Measurements from ENCODE around the gene PTGER4. TPM values are rescaled to one million over a fixed set of nuclear protein-coding genes. Genes with fewer than 3 reads are reported as not detected.

The PTGER4 gene
- total RNA-seq, 1 experiment from 2014 or later = 0.16 TPM

DNA sequence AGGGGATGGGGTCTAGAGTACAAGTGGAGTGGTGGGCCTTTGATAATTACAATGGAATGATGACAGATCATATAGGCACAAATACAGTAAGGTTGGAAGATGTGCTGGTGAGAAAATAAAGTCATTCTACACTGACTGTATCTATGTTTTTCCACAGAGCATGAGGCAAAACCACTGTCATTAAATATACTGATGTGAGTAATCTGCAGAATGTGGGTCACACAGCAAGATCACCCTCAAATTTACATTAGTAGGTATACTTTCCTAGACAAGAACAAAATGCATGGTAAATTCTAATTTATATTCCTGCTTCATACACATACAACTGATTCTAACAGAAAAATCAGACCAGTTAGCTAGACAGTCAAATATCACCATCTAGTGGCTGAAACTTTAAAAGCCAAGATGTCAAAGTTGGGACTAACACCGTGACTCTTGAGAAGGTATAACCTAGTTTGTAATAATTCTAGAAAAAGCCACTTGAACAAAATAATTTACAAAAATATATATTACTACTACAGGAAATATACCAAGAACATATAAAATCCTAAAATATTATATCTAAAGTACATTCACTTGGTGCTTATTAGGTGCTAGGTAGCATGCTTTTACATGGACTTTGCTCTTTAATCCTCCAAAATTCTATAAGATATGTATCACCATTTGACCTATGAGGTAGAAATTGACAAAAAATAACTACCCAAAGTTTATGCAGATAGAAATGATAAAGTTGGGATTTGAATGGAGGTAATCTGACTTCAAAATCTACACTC, 56.6 kb downstream of the PTGER4 start:
- Mint-ChIP-seq H3K4me3 (ENCODE audit: unreplicated experiment) (no peak overlapping the region), H3K4me1 (ENCODE audit: low read depth, unreplicated experiment) (peaks cover 23% of the 10 kb centered on the region), H3K36me3 (ENCODE audit: insufficient read depth, unreplicated experiment) (no peaks in the 10 kb centered on the region), H3K27me3 (ENCODE audit: insufficient read depth, unreplicated experiment) (no peaks in the 10 kb centered on the region), H3K9me3 (ENCODE audit: unreplicated experiment) (peaks cover 10% of the 10 kb centered on the region), H3K27ac (ENCODE audit: unreplicated experiment) (no peak overlapping the region)
- Histone ChIP-seq H3K9me3 (no peaks in the 10 kb centered on the region), H3K36me3 (ENCODE audit: control insufficient read depth, insufficient read depth, low read length) (no peaks in the 10 kb centered on the region), H3K4me1 (peaks cover 23% of the 10 kb centered on the region), H3K27me3 (replicated peaks; ENCODE audit: control insufficient read depth, insufficient read depth, low read length) (no peaks in the 10 kb centered on the region), H3K4me3 (ENCODE audit: low read depth, low read length) (no peak overlapping the region)
- DNase-seq = peak in 1 of 2 experiments; percentile 42
- no TSS peak for BruUV-seq (replicated peaks)
- TF ChIP-seq, protein P1, sequence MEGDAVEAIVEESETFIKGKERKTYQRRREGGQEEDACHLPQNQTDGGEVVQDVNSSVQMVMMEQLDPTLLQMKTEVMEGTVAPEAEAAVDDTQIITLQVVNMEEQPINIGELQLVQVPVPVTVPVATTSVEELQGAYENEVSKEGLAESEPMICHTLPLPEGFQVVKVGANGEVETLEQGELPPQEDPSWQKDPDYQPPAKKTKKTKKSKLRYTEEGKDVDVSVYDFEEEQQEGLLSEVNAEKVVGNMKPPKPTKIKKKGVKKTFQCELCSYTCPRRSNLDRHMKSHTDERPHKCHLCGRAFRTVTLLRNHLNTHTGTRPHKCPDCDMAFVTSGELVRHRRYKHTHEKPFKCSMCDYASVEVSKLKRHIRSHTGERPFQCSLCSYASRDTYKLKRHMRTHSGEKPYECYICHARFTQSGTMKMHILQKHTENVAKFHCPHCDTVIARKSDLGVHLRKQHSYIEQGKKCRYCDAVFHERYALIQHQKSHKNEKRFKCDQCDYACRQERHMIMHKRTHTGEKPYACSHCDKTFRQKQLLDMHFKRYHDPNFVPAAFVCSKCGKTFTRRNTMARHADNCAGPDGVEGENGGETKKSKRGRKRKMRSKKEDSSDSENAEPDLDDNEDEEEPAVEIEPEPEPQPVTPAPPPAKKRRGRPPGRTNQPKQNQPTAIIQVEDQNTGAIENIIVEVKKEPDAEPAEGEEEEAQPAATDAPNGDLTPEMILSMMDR (IDR thresholded peaks at IDR 0.05; ENCODE audit: insufficient read depth in 1 of 2, low read depth in 1 of 2, low read length in 1 of 2, severe bottlenecking in 1 of 2, unreplicated experiment in 1 of 2) = peak; percentile 65 to 72
- intact Hi-C loops (cut with micrococcal nuclease; ENCODE audit: unreplicated experiment) = loop anchor here (1.0 to 2.0 kb wide), 4 partner anchors 48 to 1157 kb away; no protein-coding TSS in a partner anchor
- ChIA-PET POLR2A (no interaction called here), CTCF (no interaction called here)

DNA sequence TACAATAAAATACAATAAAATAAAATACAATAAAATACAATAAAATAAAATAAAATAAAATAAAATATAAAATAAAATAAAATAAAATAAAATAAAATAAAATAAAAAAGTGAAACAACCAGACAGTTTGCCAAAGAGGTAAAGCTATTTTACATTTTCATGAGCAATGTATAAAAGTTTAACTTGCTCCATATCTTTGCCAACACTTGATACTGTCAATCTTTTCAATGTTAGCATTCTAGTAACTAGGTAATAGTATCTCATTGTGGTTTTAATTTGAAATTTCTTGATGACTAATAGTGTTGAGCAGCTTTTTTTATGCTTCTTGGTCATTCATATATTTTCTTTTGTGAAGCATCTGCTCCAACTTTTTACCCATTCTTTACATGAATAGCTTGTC, 58.8 kb downstream of the PTGER4 start:
- H3K36me3 Mint-ChIP-seq (ENCODE audit: insufficient read depth, unreplicated experiment) = no peaks in the 10 kb centered on the region
- no peak for DNase-seq
- TF ChIP-seq, protein P1 (IDR thresholded peaks at IDR 0.05; ENCODE audit: insufficient read depth in 1 of 2, low read depth in 1 of 2, low read length in 1 of 2, severe bottlenecking in 1 of 2, unreplicated experiment in 1 of 2) = no peak
- H3K9me3 ChIP-seq = no peaks in the 10 kb centered on the region
- ChIA-PET CTCF (no interaction called here), POLR2A (no interaction called here)
- peaks cover 10% of the 10 kb centered on the region for H3K9me3 Mint-ChIP-seq (ENCODE audit: unreplicated experiment)
- H3K27me3 ChIP-seq (replicated peaks; ENCODE audit: control insufficient read depth, insufficient read depth, low read length) = no peaks in the 10 kb centered on the region
- no peaks in the 10 kb centered on the region; the same call in 1 of the 2 replicates for H3K36me3 ChIP-seq (ENCODE audit: control insufficient read depth, insufficient read depth, low read length)
- H3K4me3 Mint-ChIP-seq (ENCODE audit: unreplicated experiment) = no peak overlapping the region
- peaks cover 21% of the 10 kb centered on the region for H3K4me1 ChIP-seq
- peaks cover 23% of the 10 kb centered on the region for H3K4me1 Mint-ChIP-seq (ENCODE audit: low read depth, unreplicated experiment)
- intact Hi-C loops (cut with micrococcal nuclease; ENCODE audit: unreplicated experiment) = no loop called here
- no peak overlapping the region for H3K4me3 ChIP-seq (ENCODE audit: low read depth, low read length)
- BruUV-seq (replicated peaks) = no TSS peak
- H3K27me3 Mint-ChIP-seq (ENCODE audit: insufficient read depth, unreplicated experiment) = no peaks in the 10 kb centered on the region
- H3K27ac Mint-ChIP-seq (ENCODE audit: unreplicated experiment) = no peak overlapping the region

Other genes with a start within 250 kb of the PTGER4 start
- gene TTC33, start 76.0 kb downstream of the PTGER4 start, total RNA-seq (2022) = 8.6 and 10.4 TPM in 2 replicates
- 64.6 and 69.2 TPM in 2 replicates for gene PRKAA1, start 118.5 kb downstream of the PTGER4 start, total RNA-seq (2022)
- gene RPL37, start 155.3 kb downstream of the PTGER4 start, total RNA-seq (2022) = 1,699 and 1,723 TPM in 2 replicates
- gene CARD6, start 161.5 kb downstream of the PTGER4 start, total RNA-seq (2022) = 0.14 and 0.26 TPM in 2 replicates
- gene C7, start 229.6 kb downstream of the PTGER4 start, total RNA-seq (2022) = 0.63 TPM in 1 of 2 replicates, not detected in the other

Data from Caco-2 (cell line).